ENCODE results near the gene RNF187. TPM values are rescaled to one million over a fixed set of nuclear protein-coding genes. Genes with fewer than 3 reads are reported as not detected.

RNF187 gene
- total and polyA plus RNA-seq, 2 experiments from 2014 or later, result 52.4 to 135 TPM

- Histone ChIP-seq H4K20me1 (ENCODE audit: insufficient read depth, poor library complexity, severe bottlenecking) (no peaks in the 10 kb centered on the region), H3K27me3 (no peaks in the 10 kb centered on the region), H3K4me3 (no peak overlapping the region), H3K79me2 (no peaks in the 10 kb centered on the region), H3K9me3 (ENCODE audit: low read depth) (no peaks in the 10 kb centered on the region), H3K4me1 (ENCODE audit: insufficient read depth) (no peaks in the 10 kb centered on the region), H3K4me2 (no peak overlapping the region), H3K9me2 (replicated peaks; ENCODE audit: insufficient read depth) (no peaks in the 10 kb centered on the region), H3K36me3 (replicated peaks; ENCODE audit: insufficient read depth, low read depth) (no peaks in the 10 kb centered on the region), H2AFZ (no peak overlapping the region), H3K27ac (no peak overlapping the region)
- DNase-seq (ENCODE audit: low spot score), result no peak
- WGBS (ENCODE audit: low lambda C conversion rate, missing lambda C conversion rate), result 60% methylated on average over 2 of the region's 2 CpGs
- TF ChIP-seq EZH2 (IDR thresholded peaks at IDR 0.05; ENCODE audit: borderline replicate concordance), result no peak
- TF ChIP-seq CTCF (IDR thresholded peaks at IDR 0.05; ENCODE audit: poor library complexity), result no peak
- TF ChIP-seq EZH2phosphoT487 (IDR thresholded peaks at IDR 0.05; ENCODE audit: low read depth, severe bottlenecking, unreplicated experiment), result no peak
Measured at GRCh38 chr1:228528612-228529011, 41.4 kb downstream of the RNF187 start.

GRCh38 chr1:228530086-228530758 is 43.0 kb downstream of the RNF187 start:
- Histone ChIP-seq H3K9me2 (replicated peaks; ENCODE audit: insufficient read depth) (no peaks in the 10 kb centered on the region), H3K36me3 (replicated peaks; ENCODE audit: insufficient read depth, low read depth) (no peaks in the 10 kb centered on the region), H3K27ac (no peak overlapping the region), H2AFZ (no peak overlapping the region), H3K4me1 (ENCODE audit: insufficient read depth) (no peaks in the 10 kb centered on the region), H3K4me3 (no peak overlapping the region), H3K79me2 (no peaks in the 10 kb centered on the region), H4K20me1 (ENCODE audit: insufficient read depth, poor library complexity, severe bottlenecking) (no peaks in the 10 kb centered on the region), H3K4me2 (no peak overlapping the region), H3K9me3 (ENCODE audit: low read depth) (no peaks in the 10 kb centered on the region), H3K27me3 (no peaks in the 10 kb centered on the region)
- no peak for DNase-seq (ENCODE audit: low spot score)
- 83% methylated on average over 3 of the region's 3 CpGs for WGBS (ENCODE audit: low lambda C conversion rate, missing lambda C conversion rate)
- no peak for TF ChIP-seq EZH2phosphoT487 (IDR thresholded peaks at IDR 0.05; ENCODE audit: low read depth, severe bottlenecking, unreplicated experiment)
- TF ChIP-seq EZH2 (IDR thresholded peaks at IDR 0.05; ENCODE audit: borderline replicate concordance), result no peak
- no peak for TF ChIP-seq CTCF (IDR thresholded peaks at IDR 0.05; ENCODE audit: poor library complexity)

GRCh38 chr1:228530951-228531731 is 44.0 kb downstream of the RNF187 start:
- Histone ChIP-seq H4K20me1 (ENCODE audit: insufficient read depth, poor library complexity, severe bottlenecking) (no peaks in the 10 kb centered on the region), H3K36me3 (replicated peaks; ENCODE audit: insufficient read depth, low read depth) (no peaks in the 10 kb centered on the region), H3K9me3 (ENCODE audit: low read depth) (no peaks in the 10 kb centered on the region), H2AFZ (no peak overlapping the region), H3K27me3 (no peaks in the 10 kb centered on the region), H3K79me2 (no peaks in the 10 kb centered on the region), H3K9me2 (replicated peaks; ENCODE audit: insufficient read depth) (no peaks in the 10 kb centered on the region), H3K4me1 (ENCODE audit: insufficient read depth) (no peaks in the 10 kb centered on the region), H3K4me3 (no peak overlapping the region), H3K27ac (no peak overlapping the region), H3K4me2 (no peak overlapping the region)
- TF ChIP-seq EZH2 (IDR thresholded peaks at IDR 0.05; ENCODE audit: borderline replicate concordance) (no peak), EZH2phosphoT487 (IDR thresholded peaks at IDR 0.05; ENCODE audit: low read depth, severe bottlenecking, unreplicated experiment) (no peak), CTCF (IDR thresholded peaks at IDR 0.05; ENCODE audit: poor library complexity) (no peak)
- WGBS (ENCODE audit: low lambda C conversion rate, missing lambda C conversion rate), result 79% methylated on average over 5 of the region's 5 CpGs
- no peak for DNase-seq (ENCODE audit: low spot score)

Data from hepatocyte (in vitro differentiated cells).